HCT116 (cell line): ENCODE results near the gene LHPP. TPM values are rescaled to one million over a fixed set of nuclear protein-coding genes. Genes with fewer than 3 reads are reported as not detected.
A peak's percentile ranks its signal among the peaks of the same experiment; 100 is the strongest.

Source experiments
- ATAC-seq: fragments of 200-7000 bp; cut with Tn5 transposase; 2 replicates; pipeline ENCODE4 v1.9.1; 2020; ENCODE audit warnings: mild to moderate bottlenecking, moderate library complexity
- BruUV-seq: library from RNA; stranded (reverse); fragments of 400-500 nt; replicated peaks from 2 replicates; lab custom pipeline; 2021; lab: Mats Ljungman, UMichigan
- CTCF ChIA-PET: fragments of 300-600 bp; sonication (Branson Sonifier 250); formaldehyde crosslinking; loops from one replicate; lab custom pipeline; 2021; ENCODE audit warnings: antibody characterized with exemption; lab: Charles Lee
- POLR2A ChIA-PET: fragments of 300-600, 350-600 bp; sonication (Branson Sonifier 250); formaldehyde crosslinking; loops from one replicate; lab custom pipeline; 2021; ENCODE audit warnings: antibody characterized with exemption; lab: Charles Lee
- RAD21 ChIA-PET, 2 experiments: fragments of 300-600 bp; sonication (Branson Sonifier 250); formaldehyde crosslinking; loops; one replicate each; lab custom pipeline; 2023; ENCODE audit warnings: low total read pairs in 2 of 2; ENCODE audit not compliant: uncharacterized antibody in 2 of 2, unreplicated experiment in 2 of 2, low non-redundant PET in 1 of 2; lab: Charles Lee
- DNase-seq: peaks from one replicate; pipeline ENCODE4 v3.0.0-alpha.2; 2010; ENCODE audit warnings: low read depth, low spot score
- H2AFZ ChIP-seq: fragments of 200-600 bp; shearing (Covaris generic), sonication (generic); 2 replicates; pipeline ENCODE4 v1.6.1; 2017; ENCODE audit warnings: low read depth, mixed run types, mixed read lengths, antibody characterized with exemption, low read length; ENCODE audit not compliant: poor library complexity, severe bottlenecking
- H3K27ac ChIP-seq: 2 replicates; pipeline ENCODE4 v1.5.1; 2012; ENCODE audit warnings: low read depth, low read length
- H3K27me3 ChIP-seq: fragments of 200-600 bp; sonication (generic); 2 replicates; pipeline ENCODE4 v1.6.1; 2016; ENCODE audit warnings: mixed run types, low read length, mixed read lengths; ENCODE audit not compliant: insufficient read depth
- H3K36me3 ChIP-seq, 2 experiments: fragments of 200-500 bp in 1 of 2; fragments of 200-600 bp in 1 of 2; sonication (Bioruptor generic) in 1 of 2; sonication (generic) in 1 of 2; 2 replicates each; pipeline versions ENCODE4 v1.5.1 to v1.6.1; 2014 to 2016; ENCODE audit warnings: low read length in 2 of 2, inconsistent platforms in 1 of 2, mixed read lengths in 1 of 2, mixed run types in 1 of 2; ENCODE audit not compliant: insufficient read depth in 2 of 2, control insufficient read depth in 1 of 2
- H3K4me1 ChIP-seq, 2 experiments: fragments of 200-600 bp in 1 of 2; sonication (generic) in 1 of 2; 2 replicates each; pipeline versions ENCODE4 v1.5.1 to v1.6.1; 2012 to 2017; ENCODE audit warnings: low read length in 2 of 2, inconsistent platforms in 1 of 2, mild to moderate bottlenecking in 1 of 2, mixed read lengths in 1 of 2, mixed run types in 1 of 2, moderate library complexity in 1 of 2; ENCODE audit not compliant: insufficient read depth in 2 of 2, control insufficient read depth in 1 of 2
- H3K4me2 ChIP-seq: fragments of 200-600 bp; sonication (generic); 2 replicates; pipeline ENCODE4 v1.6.1; 2017; ENCODE audit warnings: mixed run types, low read length, mixed read lengths
- H3K4me3 ChIP-seq, 2 experiments: fragments of 200-600 bp in 1 of 2; sonication (generic) in 1 of 2; replicated peaks in 1 of 2; 2 replicates each; pipeline ENCODE4 v1.5.1; 2011 to 2016; ENCODE audit warnings: low read length in 2 of 2, control low read depth in 1 of 2, low read depth in 1 of 2, mild to moderate bottlenecking in 1 of 2, mixed read lengths in 1 of 2, mixed run types in 1 of 2
- H3K79me2 ChIP-seq: fragments of 200-600 bp; sonication (generic); 2 replicates; pipeline ENCODE4 v1.6.1; 2017; ENCODE audit warnings: mild to moderate bottlenecking, mixed run types, low read length, moderate library complexity, mixed read lengths; ENCODE audit not compliant: insufficient read depth
- H3K9ac ChIP-seq: fragments of 200-600 bp; sonication (generic); 2 replicates; pipeline ENCODE4 v1.6.1; 2016; ENCODE audit warnings: low read length, mixed read lengths
- H3K9me2 ChIP-seq: fragments of 200-600 bp; sonication (generic), shearing (Covaris generic); 2 replicates; pipeline ENCODE4 v1.6.1; 2017; ENCODE audit warnings: mixed run types, mild to moderate bottlenecking, moderate library complexity; ENCODE audit not compliant: insufficient read depth
- H3K9me3 ChIP-seq, 2 experiments: fragments of 200-500 bp in 1 of 2; fragments of 200-600 bp in 1 of 2; sonication (Bioruptor generic) in 1 of 2; sonication (generic) in 1 of 2; 2 replicates each; pipeline ENCODE4 v1.6.1; 2014 to 2017; ENCODE audit warnings: low read length in 2 of 2, mixed read lengths in 2 of 2, inconsistent platforms in 1 of 2, low read depth in 1 of 2, mild to moderate bottlenecking in 1 of 2, mixed run types in 1 of 2, moderate library complexity in 1 of 2; ENCODE audit not compliant: control insufficient read depth in 1 of 2, insufficient read depth in 1 of 2
- H4K20me1 ChIP-seq: fragments of 200-600 bp; sonication (generic), shearing (Covaris generic); 2 replicates; pipeline ENCODE4 v1.6.1; 2017; ENCODE audit warnings: mixed run types, mild to moderate bottlenecking, moderate library complexity; ENCODE audit not compliant: insufficient read depth
- ATF3 ChIP-seq: IDR thresholded peaks from 2 replicates; pipeline ENCODE4 v1.6.1; 2012
- CBX3 ChIP-seq: IDR thresholded peaks from 2 replicates; pipeline ENCODE4 v1.6.1; 2012; ENCODE audit warnings: low read depth
- ELF1 ChIP-seq: IDR thresholded peaks from 2 replicates; pipeline ENCODE4 v1.6.1; 2012; ENCODE audit warnings: low read depth, borderline replicate concordance
- EZH2 ChIP-seq: fragments of 200-600 bp; sonication (generic); IDR thresholded peaks from 2 replicates; pipeline ENCODE4 v1.6.1; 2017; ENCODE audit warnings: antibody characterized with exemption, mixed run types
- EZH2phosphoT487 ChIP-seq: fragments of 200-600 bp; IDR thresholded peaks from 2 replicates; pipeline ENCODE4 v1.6.1; 2018; ENCODE audit warnings: antibody characterized with exemption, borderline replicate concordance
- JUND ChIP-seq: IDR thresholded peaks from 2 replicates; pipeline ENCODE4 v1.6.1; 2012
- POLR2AphosphoS5 ChIP-seq: IDR thresholded peaks from 2 replicates; pipeline ENCODE4 v1.6.1; 2011; ENCODE audit warnings: mild to moderate bottlenecking, low read depth, low read length, moderate library complexity
- REST ChIP-seq: IDR thresholded peaks from 2 replicates; pipeline ENCODE4 v1.6.1; 2012; ENCODE audit warnings: low read depth
- SIN3A ChIP-seq: IDR thresholded peaks from 2 replicates; pipeline ENCODE4 v1.6.1; 2012; ENCODE audit warnings: low read depth
- TCF7L2 ChIP-seq: IDR thresholded peaks from 2 replicates; pipeline ENCODE4 v1.7.0; 2011; ENCODE audit warnings: borderline replicate concordance, inconsistent platforms; ENCODE audit not compliant: insufficient read depth, insufficient read length; ENCODE audit errors: extremely low read depth
- YY1 ChIP-seq: IDR thresholded peaks from 2 replicates; pipeline ENCODE4 v1.6.1; 2011; ENCODE audit warnings: low read length, low read depth, moderate library complexity, mild to moderate bottlenecking; ENCODE audit not compliant: insufficient replicate concordance; ENCODE audit errors: extremely low read depth
- ZBTB33 ChIP-seq: IDR thresholded peaks from 2 replicates; pipeline ENCODE4 v1.6.1; 2011; ENCODE audit warnings: mild to moderate bottlenecking, low read length, moderate library complexity; ENCODE audit not compliant: insufficient replicate concordance; ENCODE audit errors: extremely low read depth
- ZFX ChIP-seq: fragments of 450-650 bp; IDR thresholded peaks from 2 replicates; pipeline ENCODE4 v1.6.1; 2017
- intact Hi-C: fragments of 100-400 bp; cut with micrococcal nuclease; formaldehyde crosslinking; loops from 2 replicates; pipeline ENCODE4 v1.10.0; 2022
- total RNA-seq: library from RNA; stranded (reverse); gene quantifications from one replicate; pipeline ENCODE4 v1.2.1, GENCODE V29; 2021; ENCODE audit not compliant: unreplicated experiment

The LHPP gene
- total RNA-seq, 1 experiment from 2014 or later = 45.8 TPM

GRCh38 chr10:124608093-124608721, 146.6 kb downstream of the LHPP start:
- Histone ChIP-seq H3K4me1 (peaks cover 7 to 14% of the 10 kb centered on the region in 2 experiments; a peak in 3 of 4 replicates), H3K9me2 (no peaks in the 10 kb centered on the region), H3K4me2 (no peak overlapping the region), H3K27ac (no peak overlapping the region), H3K79me2 (no peaks in the 10 kb centered on the region), H3K9ac (no peak overlapping the region), H4K20me1 (no peaks in the 10 kb centered on the region), H3K9me3 (no peaks in the 10 kb centered on the region), H3K4me3 (no peak overlapping the region), H3K27me3 (no peaks in the 10 kb centered on the region), H2AFZ (no peak overlapping the region), H3K36me3 (no peaks in the 10 kb centered on the region)
- no peak for DNase-seq
- no peak for TF ChIP-seq EZH2
- TF ChIP-seq ZFX = 0 out of 2 replicates have a peak, but pooled peaks have one; percentile 15
- ATAC-seq = no peak
- intact Hi-C loops = no loop called here
- RAD21 ChIA-PET = no interaction called here
- CTCF ChIA-PET = no interaction called here
- POLR2A ChIA-PET = no interaction called here
- BruUV-seq = no TSS peak

- intact Hi-C loops = no loop called here
- CTCF ChIA-PET = no interaction called here
- TF ChIP-seq SIN3A (no peak), ELF1 (no peak), CBX3 (no peak), JUND (no peak), POLR2AphosphoS5 (no peak), REST (no peak), TCF7L2 (no peak), EZH2phosphoT487 (no peak), EZH2 (no peak), ZBTB33 (no peak), YY1 (no peak), ATF3 (no peak)
Measured at GRCh38 chr10:124609698-124610097, 148.1 kb downstream of the LHPP start.

More at GRCh38 chr10:124609698-124610097, 148.1 kb downstream of the LHPP start:
- no peak overlapping the region for H3K9ac ChIP-seq
- no peak overlapping the region for H3K27ac ChIP-seq
- H3K4me2 ChIP-seq = no peak overlapping the region
- no peaks in the 10 kb centered on the region for H3K79me2 ChIP-seq
- H3K36me3 ChIP-seq = no peaks in the 10 kb centered on the region
- no peak for DNase-seq
- H3K4me1 ChIP-seq = peaks cover 7 to 14% of the 10 kb centered on the region in 2 experiments; a peak in 3 of 4 replicates
- no peaks in the 10 kb centered on the region for H3K9me3 ChIP-seq
- H3K27me3 ChIP-seq = no peaks in the 10 kb centered on the region
- no peak overlapping the region for H3K4me3 ChIP-seq
- H2AFZ ChIP-seq = no peak overlapping the region
- RAD21 ChIA-PET = no interaction called here
- no peak for ATAC-seq
- POLR2A ChIA-PET = no interaction called here
- no peaks in the 10 kb centered on the region for H4K20me1 ChIP-seq
- no peaks in the 10 kb centered on the region for H3K9me2 ChIP-seq
- BruUV-seq = no TSS peak
